Neural progenitor cell (in vitro differentiated cells): ENCODE results near the gene COL23A1.

Experiments used
- EZH2phosphoT487 ChIP-seq: fragments of 200-600 bp; sonication (generic); IDR thresholded peaks from 2 replicates; pipeline ENCODE4 v1.6.1; 2017; ENCODE audit warnings: antibody characterized with exemption
- TF ChIP-seq, protein P1 (sequence below): fragments of 200-600 bp; sonication (generic); IDR thresholded peaks from 2 replicates; pipeline ENCODE4 v1.5.1; 2017; ENCODE audit warnings: antibody characterized with exemption, mild to moderate bottlenecking

DNA sequence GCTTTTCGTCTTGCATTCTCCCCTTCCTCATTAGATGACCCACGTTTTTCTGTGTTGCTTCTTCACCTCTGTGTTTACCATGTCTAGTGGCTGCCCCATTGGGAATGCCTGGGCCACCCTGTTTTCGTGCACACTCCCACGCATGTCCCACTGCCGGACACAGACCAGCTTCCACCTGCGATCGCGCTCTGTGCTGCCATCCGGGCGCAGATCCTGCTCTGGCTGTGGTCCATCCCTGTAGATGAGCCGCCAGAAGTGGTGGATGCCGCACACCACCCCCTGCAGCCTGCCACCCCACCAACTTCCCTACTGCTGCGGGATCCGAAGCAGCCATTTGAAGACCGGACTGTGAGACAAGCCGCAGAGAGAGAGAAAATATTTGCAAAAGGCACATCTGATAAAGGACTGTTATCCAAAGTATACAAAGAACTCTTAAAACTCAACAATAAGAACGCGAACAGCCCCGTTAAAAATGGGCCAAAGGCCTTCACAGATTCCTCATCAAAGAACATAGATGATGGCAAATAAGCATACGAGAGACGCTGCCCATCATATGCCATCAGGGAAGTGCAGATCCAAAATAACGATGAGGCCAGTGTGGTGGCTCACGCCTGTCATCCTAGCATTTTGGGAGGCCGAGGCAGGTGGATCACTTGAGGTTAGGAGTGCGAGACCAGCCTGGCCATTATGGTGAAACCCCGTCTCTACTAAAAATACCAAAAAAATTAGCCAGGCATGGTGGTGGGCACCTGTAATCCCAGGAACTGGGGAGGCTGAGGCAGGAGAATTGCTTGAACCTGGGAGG is 163.7 kb downstream of the COL23A1 start:
- TF ChIP-seq, protein P1, sequence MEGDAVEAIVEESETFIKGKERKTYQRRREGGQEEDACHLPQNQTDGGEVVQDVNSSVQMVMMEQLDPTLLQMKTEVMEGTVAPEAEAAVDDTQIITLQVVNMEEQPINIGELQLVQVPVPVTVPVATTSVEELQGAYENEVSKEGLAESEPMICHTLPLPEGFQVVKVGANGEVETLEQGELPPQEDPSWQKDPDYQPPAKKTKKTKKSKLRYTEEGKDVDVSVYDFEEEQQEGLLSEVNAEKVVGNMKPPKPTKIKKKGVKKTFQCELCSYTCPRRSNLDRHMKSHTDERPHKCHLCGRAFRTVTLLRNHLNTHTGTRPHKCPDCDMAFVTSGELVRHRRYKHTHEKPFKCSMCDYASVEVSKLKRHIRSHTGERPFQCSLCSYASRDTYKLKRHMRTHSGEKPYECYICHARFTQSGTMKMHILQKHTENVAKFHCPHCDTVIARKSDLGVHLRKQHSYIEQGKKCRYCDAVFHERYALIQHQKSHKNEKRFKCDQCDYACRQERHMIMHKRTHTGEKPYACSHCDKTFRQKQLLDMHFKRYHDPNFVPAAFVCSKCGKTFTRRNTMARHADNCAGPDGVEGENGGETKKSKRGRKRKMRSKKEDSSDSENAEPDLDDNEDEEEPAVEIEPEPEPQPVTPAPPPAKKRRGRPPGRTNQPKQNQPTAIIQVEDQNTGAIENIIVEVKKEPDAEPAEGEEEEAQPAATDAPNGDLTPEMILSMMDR: no peak
- TF ChIP-seq EZH2phosphoT487: no peak
